Renal cortex interstitium (tissue), 11 donors: Measurements from ENCODE around the gene LIN28B. TPM values are rescaled to one million over a fixed set of nuclear protein-coding genes. Genes with fewer than 3 reads are reported as not detected.

ENCODE experiments used
- DNase-seq, 11 donors: peaks; one replicate each; pipeline ENCODE4 v3.0.0-alpha.2; 2013; ENCODE audit warnings: low read depth in 9 of 11, low spot score in 4 of 11; ENCODE audit errors: extremely low read depth in 1 of 11
- polyA plus RNA-seq, 3 donors: library from polyadenylated mRNA; unstranded; fragments of 120-200 nt; gene quantifications; one replicate each; pipeline ENCODE4 v1.2.1, GENCODE V29; 2013; ENCODE audit not compliant: insufficient read length in 3 of 3

Gene LIN28B
- polyA plus RNA-seq, 3 donors: 0.24 to 0.39 (median 0.30) TPM

DNA sequence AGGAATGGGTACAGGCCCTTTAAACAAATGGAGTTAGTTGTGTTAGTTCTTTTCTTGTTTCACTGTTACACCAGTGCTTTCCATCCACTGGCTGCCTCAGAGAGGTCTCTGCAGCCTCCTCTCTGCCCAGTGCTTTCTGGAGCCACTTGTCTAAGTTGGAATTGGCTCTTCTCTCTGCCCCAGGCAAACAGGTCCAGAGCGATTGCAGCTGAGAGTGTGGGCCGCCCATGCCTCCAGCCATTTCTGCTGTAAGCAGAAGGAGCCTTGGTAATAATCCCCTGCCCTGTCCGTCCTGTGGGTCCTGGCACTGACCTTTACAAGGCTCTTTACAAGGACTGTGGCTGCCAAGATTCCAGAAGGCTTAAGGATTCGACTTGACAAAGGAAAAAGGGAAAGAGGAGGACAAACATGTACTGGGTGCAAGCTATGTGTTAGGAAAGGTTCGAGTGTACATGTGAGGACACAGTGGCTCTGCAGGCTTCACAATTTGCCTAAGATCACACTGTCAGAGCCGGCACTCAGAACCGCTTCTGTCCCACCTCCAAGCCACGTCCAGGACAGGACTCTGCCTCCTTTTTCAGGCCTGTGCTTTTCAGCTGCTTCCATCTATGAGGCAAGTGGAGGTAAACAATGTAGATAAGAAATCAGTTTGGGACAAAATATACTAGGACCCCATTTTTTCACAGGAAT lies 134.4 kb downstream of the LIN28B start:
- DNase-seq: no peak

DNA sequence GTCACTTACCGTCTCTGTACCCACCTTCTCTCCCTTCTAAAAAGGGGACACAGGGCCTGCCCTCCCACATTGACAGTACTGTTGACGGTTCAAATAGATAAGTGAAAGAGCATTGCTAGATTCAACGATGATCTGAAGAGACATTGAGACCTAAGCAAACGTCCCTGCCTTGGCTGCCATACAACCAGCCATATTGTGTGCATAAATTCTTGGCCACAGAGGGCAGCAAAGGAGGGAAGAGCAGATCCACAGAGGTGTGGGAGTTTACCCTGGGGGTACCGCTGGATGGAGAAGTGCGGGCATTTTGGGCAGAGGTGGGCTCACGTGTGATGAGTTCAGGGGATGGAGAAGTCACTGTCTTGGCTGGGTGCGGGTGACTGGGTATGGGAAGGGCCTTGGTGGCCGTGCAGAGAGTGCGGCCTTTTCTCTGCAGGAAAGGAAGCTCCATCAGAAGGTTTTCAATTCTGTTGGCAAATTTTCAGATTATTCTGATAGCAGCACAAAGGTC lies 137.3 kb downstream of the LIN28B start:
- no peak for DNase-seq

DNA sequence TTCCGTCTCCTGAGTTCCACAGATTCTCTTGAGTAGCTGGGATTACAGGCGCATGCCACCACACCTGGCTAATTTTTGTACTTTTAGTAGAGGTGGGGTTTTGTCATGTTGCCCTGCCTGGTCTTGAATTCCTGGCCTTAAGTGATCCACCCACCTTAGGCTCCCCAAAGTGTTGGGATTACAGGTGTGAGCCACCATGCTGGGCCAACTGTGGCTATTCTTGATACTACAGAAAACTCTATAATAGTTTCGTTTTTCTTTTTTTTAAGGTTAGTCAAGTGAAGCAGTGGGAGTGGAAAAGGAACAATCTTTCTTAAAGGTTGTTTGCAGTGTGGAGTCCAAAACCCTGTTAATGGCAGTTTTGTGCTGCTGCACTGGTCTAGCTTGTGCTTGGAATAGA lies 138.2 kb downstream of the LIN28B start:
- no peak for DNase-seq

DNA sequence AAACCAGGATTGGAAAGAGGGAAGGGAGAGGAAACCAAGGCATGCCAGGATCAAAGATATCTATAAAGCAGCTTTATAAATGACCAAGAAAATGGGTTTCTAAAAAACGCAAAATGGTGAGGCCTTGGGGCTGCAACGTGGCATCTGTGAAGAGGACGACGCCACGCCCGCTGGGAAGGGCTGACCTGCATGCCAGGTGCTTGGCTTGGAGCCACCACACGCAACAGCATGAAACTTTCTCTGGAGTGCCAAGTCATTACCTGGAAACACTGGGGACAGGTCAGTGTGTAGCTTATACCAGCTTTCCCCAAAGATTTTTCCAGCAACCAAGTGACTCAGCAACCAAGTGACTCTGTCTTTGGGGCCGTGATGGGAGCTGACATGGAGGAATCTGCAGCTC lies 140.4 kb downstream of the LIN28B start:
- DNase-seq: no peak

DNA sequence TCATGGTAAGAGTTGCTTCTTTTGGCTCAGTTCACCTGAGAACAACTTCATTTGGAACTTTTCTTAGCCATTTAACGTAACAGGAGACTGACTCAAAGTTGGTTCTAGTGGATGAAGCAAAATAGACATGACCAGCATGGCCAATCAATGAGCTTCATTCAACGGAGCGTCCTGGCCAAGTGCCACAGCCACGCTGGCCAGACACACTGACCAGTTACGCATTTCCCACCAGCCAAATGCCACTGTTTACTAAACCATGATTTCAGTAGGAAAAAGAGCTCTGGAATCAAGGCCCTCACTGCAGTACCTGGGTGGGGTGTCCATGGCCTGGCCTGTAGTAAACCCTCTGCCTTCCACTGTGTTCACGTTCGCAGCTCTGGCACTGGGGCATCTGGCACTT lies 142.5 kb downstream of the LIN28B start:
- DNase-seq: no peak

DNA sequence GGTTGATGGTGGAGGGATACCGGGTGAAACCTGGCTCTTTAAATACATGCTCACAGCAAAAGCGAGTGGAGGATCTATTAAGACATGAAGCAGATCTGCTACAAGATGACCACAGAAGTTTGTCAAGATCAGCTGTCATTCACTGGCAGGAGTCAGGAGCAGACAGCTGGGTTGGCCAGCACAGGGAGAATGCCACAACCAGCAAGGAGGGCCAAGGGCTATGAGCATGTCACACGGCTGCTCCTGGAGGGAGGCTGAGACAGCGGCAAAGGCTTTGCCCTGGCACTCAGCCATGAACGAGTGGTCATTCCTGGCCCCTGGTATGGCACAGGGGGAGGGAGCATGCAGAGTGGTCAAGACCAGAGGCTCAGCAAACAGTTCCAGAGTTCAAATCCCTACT lies 145.3 kb downstream of the LIN28B start:
- DNase-seq: no peak

DNA sequence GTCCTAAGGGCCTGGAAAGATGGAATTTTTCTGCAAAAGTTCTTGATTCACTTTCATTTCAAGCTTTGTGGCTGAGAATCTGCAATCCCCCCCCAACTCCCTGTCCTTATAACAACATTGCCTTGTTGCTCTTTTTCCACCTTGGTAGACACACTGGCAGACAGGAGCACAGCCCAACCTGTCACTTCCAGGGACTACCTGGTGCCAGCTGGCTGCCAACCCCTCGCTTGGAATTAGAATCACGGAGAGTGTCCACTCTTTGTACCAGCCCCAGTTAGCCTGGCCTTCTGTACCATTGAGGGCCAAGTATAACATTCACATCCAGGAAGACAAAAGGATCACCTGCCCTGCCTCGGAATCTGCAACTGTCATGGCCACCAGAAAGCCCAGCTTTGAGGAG lies 148.2 kb downstream of the LIN28B start:
- DNase-seq: no peak

DNA sequence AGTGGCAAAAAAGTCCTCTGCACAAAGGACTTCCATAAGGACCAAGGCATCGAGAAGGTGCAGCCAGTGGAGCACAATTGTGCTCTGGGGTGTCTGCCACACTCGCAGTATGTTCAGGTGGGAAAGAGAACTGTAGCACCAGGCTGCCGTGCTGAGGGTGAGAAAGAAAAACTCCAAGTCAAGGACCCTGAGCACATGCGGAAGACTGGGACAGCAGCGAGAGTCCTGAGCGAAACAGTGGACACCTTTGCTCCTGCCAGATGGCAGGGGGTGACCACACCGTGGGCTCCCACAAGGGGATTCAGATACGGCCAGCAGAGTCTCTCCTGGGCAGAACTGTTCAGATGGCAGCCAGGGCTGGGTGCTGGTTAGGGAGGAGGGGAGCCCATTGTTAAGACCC lies 149.4 kb downstream of the LIN28B start:
- DNase-seq: no peak

DNA sequence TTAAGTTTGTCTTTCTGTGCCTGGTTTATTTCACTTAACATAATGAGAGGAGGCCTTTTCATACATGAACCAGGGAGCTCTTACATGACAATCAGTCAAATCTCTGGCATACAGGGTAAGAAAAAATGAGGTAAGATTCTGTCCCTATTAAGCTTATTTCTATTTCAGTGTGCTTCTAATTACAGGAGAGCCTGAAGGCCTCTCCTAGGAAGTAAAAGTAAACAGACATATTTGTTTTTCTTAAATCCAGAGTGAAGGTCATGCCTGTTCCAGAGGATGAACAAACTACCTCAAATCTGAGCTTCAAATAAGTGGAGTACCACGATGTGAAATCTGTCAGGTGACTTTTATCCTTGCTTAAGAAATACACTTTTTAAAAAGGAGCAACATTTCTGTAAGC lies 150.3 kb downstream of the LIN28B start:
- no peak for DNase-seq

DNA sequence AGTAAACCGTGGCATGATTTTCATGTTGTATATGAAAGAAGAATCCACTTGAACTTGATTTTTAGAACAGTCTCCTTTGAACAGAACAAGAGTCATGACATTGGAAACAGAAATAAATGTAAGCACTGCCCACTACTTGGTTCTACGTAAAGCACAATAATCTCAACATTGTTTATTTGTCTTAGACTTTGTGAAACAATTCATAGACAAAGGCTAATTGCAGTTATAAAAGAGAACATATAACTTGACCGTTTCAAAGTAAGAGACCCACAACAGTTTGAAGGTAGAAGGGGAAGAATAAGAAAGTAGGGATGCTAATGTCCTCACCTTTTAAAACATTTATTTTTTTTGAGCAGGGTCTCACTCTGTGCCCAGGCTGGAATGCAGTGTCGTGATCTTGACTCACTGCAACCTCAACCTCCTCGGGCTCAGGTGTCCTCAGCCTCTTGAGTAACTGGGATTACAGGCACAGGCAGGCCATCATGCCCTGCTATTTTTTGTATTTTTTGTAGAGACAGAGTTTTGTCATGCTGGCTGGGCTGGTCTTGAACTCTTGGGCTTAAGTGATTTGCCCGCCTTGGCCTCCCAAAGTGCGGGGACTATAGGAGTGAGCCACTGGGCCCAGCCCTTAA lies 151.8 kb downstream of the LIN28B start:
- DNase-seq: no peak

DNA sequence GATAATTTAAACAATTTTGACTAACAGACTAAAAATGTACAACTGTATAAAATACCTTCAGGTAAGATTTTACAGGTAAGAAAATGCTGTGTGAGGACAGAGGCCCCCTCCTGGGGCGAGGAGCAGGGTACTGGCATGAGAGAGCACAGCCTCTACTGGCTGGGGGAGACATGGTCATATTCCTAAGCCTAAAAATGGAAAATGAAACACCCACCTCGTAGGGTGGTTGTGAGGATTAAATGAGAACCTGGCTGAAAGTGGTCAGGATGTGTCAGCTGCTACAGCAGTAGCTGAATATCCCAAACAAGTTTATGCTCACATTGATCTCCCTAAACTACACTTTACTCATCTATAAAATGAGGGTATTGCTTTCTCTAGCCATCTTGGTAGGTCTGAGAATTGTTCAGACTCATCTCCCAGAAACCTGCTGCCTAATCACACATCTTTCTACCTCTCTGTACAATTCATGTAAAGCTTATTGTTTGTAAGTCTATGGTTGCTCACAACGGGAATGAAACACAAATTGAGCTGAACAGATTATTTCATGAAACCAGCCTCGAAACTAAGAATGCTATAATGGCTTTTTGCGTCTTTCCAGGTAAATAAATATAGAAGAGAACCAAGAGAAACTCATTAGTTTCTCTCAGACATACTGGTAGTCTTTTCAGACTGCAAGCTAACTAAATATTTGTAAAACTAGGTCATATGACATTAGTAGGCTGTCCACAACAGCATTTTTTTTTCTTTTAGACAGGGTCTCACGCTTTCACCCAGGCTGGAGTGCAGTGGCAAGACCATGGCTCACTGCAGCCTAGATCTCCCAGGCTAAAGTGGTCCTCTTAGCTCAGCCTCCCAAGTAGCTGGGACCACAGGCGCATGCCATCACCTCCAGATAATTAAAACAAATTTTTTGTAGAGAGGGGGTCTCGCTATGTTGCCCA lies 153.3 kb downstream of the LIN28B start:
- DNase-seq: no peak

DNA sequence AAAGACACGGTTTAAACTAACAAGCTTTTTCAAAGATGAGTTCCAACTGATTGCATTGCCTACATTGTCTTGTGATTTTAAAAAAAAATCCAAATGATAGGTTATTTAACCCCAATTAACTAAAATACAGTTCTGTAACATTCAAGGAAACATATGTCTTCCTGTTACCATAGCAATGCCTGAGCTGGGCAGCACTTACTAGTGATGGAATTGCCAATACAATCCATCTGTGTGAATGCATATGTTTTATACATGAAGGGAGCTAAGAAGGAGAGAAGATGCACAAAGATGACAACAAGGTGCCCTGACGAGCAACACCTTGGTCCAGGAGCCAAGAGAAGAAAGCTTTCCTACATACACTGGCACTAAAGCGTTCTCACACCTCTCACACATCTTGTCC lies 154.2 kb downstream of the LIN28B start:
- DNase-seq: no peak

DNA sequence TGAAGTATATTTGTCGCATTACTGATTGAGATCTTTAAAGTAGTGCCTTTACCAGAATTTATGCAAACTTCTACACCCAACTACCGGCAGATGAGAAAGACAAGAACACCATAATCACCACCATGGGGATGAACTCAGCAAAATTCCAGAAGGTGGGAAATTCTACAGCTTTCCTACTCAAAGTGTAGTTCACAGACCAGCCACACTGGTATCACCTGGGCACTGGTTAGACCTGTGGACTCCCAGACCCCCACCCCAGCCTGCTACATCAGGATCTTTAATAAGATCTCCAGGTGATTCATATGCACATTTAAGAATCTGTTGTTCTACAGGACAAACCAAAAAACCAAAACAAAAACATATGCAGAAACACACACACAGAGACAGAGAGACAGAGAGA lies 155.0 kb downstream of the LIN28B start:
- DNase-seq: no peak

DNA sequence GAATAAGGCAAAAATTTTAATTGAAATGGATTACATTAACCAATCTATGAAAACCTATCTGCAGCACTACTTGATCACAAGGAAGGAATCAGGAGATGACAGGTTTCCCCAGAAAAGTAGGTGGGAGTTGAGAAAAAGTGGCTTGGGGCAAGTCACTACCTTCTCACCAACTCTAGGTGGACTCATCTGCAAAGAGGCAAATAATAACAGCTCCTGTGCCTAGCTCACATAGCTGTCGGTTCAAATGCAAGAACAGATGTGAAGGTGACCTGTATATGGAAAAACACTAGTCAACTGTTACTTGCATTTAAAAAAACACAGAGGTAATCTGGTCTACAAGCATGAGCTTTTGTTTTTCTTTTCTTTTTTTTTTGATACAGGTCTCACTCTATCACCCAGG lies 155.7 kb downstream of the LIN28B start:
- no peak for DNase-seq

DNA sequence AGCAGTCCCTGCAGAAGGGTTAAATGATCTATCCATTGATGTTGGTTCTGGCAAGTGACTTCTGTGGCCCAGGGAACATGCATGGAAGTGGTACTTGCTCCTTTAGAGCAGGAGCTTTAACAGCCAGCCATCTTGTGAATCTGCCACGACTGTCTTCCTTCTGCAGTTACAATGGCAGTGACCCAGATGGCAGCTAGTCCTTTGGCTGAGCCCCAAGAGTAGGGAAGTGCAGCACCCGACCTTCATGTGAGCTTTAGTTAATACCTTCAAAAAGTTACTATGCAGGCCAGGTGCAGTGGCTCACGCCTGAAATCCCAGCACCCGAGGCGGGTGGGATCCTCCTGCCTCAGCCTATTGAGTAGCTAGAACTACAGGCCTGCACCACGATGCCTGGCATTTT lies 156.5 kb downstream of the LIN28B start:
- DNase-seq: no peak

DNA sequence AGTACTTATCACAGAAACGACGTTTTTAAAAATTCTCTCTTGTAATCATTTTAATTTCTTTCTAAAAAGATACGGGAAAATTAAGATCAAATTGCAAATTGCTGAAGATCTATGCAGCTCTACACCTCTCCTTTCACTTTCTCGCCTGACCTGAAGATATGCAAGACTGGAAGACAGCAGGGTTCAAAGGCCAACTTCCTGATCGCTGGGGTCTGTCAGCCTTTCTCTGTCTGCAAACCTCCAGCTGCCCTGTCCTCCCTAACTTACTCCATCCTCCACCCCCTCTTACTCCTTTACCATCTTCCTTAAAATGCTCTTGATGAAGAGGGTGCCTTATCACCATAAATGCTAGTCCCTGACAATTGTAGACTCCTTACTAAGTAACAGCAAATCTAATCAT lies 159.2 kb downstream of the LIN28B start:
- no peak for DNase-seq

DNA sequence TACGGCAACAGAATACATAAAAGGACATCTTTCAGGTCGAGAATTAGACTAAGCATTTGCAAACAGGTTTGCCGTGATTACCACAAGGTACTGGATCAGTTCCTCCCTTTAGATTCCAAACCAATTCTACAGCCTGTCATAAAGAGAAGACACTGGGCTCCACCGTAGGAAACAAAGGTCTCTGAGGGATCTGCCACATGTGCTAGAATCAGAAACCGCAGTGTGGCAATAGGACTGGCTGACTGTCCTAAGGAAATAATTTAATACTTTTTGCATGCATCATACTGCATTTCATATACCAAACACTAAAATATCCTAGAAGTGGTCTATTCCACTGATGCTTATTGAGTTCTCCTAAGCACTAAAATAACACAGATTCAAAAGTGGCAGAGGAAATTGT lies 163.7 kb downstream of the LIN28B start:
- no peak for DNase-seq

DNA sequence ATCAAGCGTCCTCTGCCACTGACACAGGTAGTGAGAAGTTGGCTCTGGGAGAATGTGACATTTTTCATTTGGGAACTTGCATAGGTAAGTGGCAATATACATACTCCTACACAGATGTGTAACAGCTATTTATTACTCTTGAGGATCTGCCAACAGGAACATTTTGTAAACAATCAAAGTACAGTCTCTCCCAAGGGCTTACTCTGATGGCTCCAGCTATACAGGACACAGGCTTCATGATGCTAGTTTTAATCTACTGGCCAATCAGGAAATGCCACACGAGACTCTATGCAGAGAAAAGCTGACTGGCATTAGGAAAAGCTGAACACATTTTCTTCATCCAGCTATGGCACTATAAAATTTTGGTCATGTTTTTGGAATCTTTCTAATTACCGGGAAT lies 165.1 kb downstream of the LIN28B start:
- no peak for DNase-seq

DNA sequence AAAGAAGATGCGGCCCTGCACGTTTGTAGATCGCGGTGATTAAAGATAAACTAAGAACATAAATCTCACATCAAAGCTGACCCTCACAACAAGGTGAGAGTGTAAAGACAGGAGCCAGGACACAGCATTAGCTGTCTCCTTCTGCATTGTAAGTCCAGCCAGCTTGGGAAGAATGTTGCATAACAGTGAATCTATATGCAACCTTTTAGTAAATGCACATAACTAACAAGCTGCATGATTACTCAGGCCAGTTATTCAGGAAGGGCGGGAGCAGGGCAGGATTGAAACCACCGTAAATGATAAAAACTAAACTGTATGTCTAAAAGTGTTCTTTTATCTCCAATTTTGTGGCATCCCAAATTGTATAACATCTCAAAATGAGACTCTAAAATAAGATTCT lies 165.8 kb downstream of the LIN28B start:
- DNase-seq: no peak
